NCI-H446 treated with DMSO at 0.1 percent for 48 hours (cell line): ENCODE measurements around the gene SLC37A1.

ENCODE experiments used
- DNase-seq: peaks from one replicate; lab custom pipeline; 2025; lab: John Stamatoyannopoulos, UW

Gene SLC37A1

GRCh38 chr21:42479582-42479981 lies 34.1 kb upstream of the SLC37A1 start:
- no peak for DNase-seq

GRCh38 chr21:42480736-42481135 lies 32.9 kb upstream of the SLC37A1 start:
- DNase-seq = no peak

GRCh38 chr21:42481169-42481568 lies 32.5 kb upstream of the SLC37A1 start:
- no peak for DNase-seq

GRCh38 chr21:42484966-42485365 lies 28.7 kb upstream of the SLC37A1 start:
- DNase-seq = no peak

- DNase-seq = no peak
These were observed 27.6 kb upstream of the SLC37A1 start for GRCh38 chr21:42486072-42486471.

GRCh38 chr21:42486531-42486930 lies 27.1 kb upstream of the SLC37A1 start:
- DNase-seq = no peak

GRCh38 chr21:42489006-42489563 lies 24.6 kb upstream of the SLC37A1 start:
- DNase-seq = no peak

- DNase-seq = no peak
These were observed 23.7 kb upstream of the SLC37A1 start for GRCh38 chr21:42489991-42490390.

GRCh38 chr21:42490720-42491119 lies 22.9 kb upstream of the SLC37A1 start:
- DNase-seq = no peak

- no peak for DNase-seq
These were observed 22.3 kb upstream of the SLC37A1 start for GRCh38 chr21:42491328-42491727.

GRCh38 chr21:42492201-42492600 lies 21.5 kb upstream of the SLC37A1 start:
- no peak for DNase-seq

- DNase-seq = no peak
These were observed 20.3 kb upstream of the SLC37A1 start for GRCh38 chr21:42493109-42494060.

- DNase-seq = no peak
These were observed 18.6 kb upstream of the SLC37A1 start for GRCh38 chr21:42495027-42495426.

GRCh38 chr21:42495765-42496119 lies 17.9 kb upstream of the SLC37A1 start:
- no peak for DNase-seq

GRCh38 chr21:42496120-42496838 lies 17.4 kb upstream of the SLC37A1 start, which contains the start of gene RSPH1:
RSPH1 (minus strand) TSS chr21:42496224; CDS start chr21:42496186, 38 bp downstream.
- peak; percentile 93 for DNase-seq

- DNase-seq = no peak
These were observed 16.8 kb upstream of the SLC37A1 start for GRCh38 chr21:42496839-42497202.

GRCh38 chr21:42498012-42498411 lies 15.6 kb upstream of the SLC37A1 start:
- no peak for DNase-seq

GRCh38 chr21:42499444-42500112 lies 14.1 kb upstream of the SLC37A1 start:
- no peak for DNase-seq

- no peak for DNase-seq
These were observed 13.4 kb upstream of the SLC37A1 start for GRCh38 chr21:42500225-42500624.

GRCh38 chr21:42500736-42501135 lies 12.9 kb upstream of the SLC37A1 start:
- no peak for DNase-seq

GRCh38 chr21:42503711-42504110 lies 9.9 kb upstream of the SLC37A1 start:
- no peak for DNase-seq

GRCh38 chr21:42505090-42505726 lies 8.4 kb upstream of the SLC37A1 start:
- no peak for DNase-seq
